ENCODE data around the gene POU3F2. TPM values are rescaled to one million over a fixed set of nuclear protein-coding genes. Genes with fewer than 3 reads are reported as not detected.
A peak's percentile ranks its signal among the peaks of the same experiment; 100 is the strongest.

Gene POU3F2
- total RNA-seq, 1 donor from 2014 or later, result 0.05 TPM

DNA sequence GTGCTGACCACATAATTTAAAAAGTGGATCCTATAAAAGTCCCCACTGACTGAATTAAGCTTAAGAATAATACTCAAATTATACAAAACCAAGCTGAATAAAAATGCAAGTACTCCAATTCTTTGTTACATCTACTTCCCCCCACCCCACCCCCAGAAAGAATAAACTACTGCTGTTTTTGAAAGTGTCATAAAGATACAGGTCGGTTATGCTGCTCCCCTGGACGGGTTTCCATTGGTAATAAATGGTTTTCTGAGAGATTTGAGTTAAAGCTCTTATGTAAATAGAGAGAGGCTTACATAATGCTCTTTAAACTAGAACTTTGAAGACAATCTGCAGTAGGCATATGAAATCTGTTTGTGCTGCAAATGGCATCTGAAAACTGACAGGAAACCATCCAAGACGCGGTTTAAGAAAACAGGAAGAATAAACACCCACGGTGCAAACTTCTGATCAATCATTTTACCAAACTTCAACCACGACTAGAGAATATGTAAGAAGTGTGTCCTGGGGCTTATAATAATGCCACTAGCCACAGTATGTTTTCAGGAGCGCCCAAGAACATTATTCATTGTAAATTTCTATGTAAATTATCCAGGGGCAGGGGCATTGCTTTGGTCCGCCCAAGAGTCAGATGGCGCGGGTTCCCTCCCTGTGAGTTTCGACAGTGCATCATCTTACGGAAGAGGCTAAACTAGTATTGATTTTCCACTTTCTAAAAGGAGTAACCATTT is 10.8 kb upstream of the POU3F2 start:
- no peak for DNase-seq (ENCODE audit: low spot score)
- Mint-ChIP-seq H3K27ac (ENCODE audit: unreplicated experiment) (no peak overlapping the region), H3K4me1 (ENCODE audit: low read depth) (peaks cover 25% of the 10 kb centered on the region), H3K27me3 (ENCODE audit: low read depth) (peaks cover 75% of the 10 kb centered on the region), H3K36me3 (ENCODE audit: low read depth) (no peaks in the 10 kb centered on the region), H3K9me3 (ENCODE audit: low read depth) (no peaks in the 10 kb centered on the region), H3K4me3 (ENCODE audit: unreplicated experiment) (peak overlapping the region; percentile 61)
- TF ChIP-seq CTCF (IDR thresholded peaks at IDR 0.05), result no peak

DNA sequence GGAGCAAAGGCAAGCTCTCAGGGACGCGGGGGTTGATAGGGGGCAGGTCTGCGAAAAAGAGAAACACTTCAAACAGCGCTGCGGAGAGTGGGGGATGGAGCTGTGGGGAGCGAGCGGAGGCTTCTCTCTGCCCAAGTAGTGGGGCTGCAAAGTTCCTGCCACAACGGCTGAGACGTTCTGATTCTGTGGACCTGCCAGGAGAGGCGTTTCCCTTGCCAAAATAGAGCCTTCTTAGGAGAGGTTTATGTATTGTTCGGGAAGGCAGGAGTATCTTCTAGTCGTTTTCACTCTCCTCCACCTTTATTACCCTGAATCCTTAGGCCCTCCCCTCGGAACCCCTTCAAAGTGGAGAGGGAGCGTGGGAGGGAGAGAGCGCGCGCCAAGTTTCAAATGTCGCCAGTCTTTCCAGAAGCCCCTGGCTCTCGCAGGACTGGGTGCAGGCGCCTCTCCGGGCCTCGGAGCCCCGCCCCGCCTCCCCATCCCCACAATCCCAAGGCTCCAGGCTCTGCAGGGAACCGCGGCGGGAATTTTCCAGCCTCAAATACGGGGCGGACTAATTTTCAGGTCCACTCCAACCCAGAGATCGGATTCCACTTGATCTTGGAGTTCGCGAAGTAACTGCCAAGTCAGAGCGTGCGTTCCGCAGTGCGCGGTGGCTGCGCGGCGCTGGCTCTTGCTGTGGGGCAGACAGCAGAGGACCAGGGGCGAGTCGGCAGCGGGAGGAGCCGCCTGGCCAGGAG is 10.0 kb upstream of the POU3F2 start:
- DNase-seq (ENCODE audit: low spot score), result no peak
- Mint-ChIP-seq H3K36me3 (ENCODE audit: low read depth) (no peaks in the 10 kb centered on the region), H3K4me1 (ENCODE audit: low read depth) (peaks cover 25% of the 10 kb centered on the region), H3K27me3 (ENCODE audit: low read depth) (peaks cover 75% of the 10 kb centered on the region), H3K9me3 (ENCODE audit: low read depth) (no peaks in the 10 kb centered on the region), H3K4me3 (ENCODE audit: unreplicated experiment) (peak overlapping the region; percentile 61), H3K27ac (ENCODE audit: unreplicated experiment) (no peak overlapping the region)
- no peak for TF ChIP-seq CTCF (IDR thresholded peaks at IDR 0.05)

- H3K27me3 Mint-ChIP-seq (ENCODE audit: low read depth), result peaks cover 73% of the 10 kb centered on the region
- H3K27ac Mint-ChIP-seq (ENCODE audit: unreplicated experiment), result no peak overlapping the region
- peaks cover 25% of the 10 kb centered on the region for H3K4me1 Mint-ChIP-seq (ENCODE audit: low read depth)
Measured at GRCh38 chr6:98824902-98825599, 9.3 kb upstream of the POU3F2 start.

DNA sequence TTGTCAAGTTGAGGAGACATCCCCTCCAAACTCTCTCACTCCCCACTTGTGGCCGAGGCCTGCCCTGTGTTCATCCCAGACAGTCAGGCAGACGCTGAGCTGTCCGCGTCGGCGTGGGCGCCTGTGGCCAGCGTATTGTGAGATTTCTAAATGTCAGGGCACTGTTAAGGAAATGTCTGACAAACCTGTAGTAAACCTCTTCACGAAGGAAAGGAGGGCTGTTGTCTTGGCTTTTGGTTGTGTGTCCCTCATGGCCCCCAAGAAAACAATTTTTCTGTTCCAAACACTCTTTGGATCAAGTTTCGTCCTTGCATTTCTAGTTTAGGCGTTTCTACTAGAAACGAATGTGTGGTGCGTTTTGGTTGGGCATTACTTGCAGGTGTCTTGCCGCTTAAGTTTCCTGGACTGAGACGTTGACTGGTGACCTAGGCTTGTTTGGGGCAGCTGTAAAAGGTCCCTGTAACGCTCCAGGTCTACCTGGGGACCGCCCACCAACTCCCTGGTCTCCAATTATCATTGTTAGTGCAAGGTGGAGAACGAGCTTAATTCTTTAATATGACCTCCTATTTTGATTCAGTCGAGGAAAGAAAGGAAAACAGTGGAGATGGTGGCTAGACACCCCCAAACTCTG is 8.7 kb upstream of the POU3F2 start:
- no peak for TF ChIP-seq CTCF (IDR thresholded peaks at IDR 0.05)
- H3K9me3 Mint-ChIP-seq (ENCODE audit: low read depth), result no peaks in the 10 kb centered on the region
- peaks cover 76% of the 10 kb centered on the region for H3K27me3 Mint-ChIP-seq (ENCODE audit: low read depth)
- H3K4me3 Mint-ChIP-seq (ENCODE audit: unreplicated experiment), result no peak overlapping the region
- no peak overlapping the region for H3K27ac Mint-ChIP-seq (ENCODE audit: unreplicated experiment)
- H3K36me3 Mint-ChIP-seq (ENCODE audit: low read depth), result no peaks in the 10 kb centered on the region
- peaks cover 25% of the 10 kb centered on the region for H3K4me1 Mint-ChIP-seq (ENCODE audit: low read depth)
- no peak for DNase-seq (ENCODE audit: low spot score)

More at GRCh38 chr6:98824902-98825599, 9.3 kb upstream of the POU3F2 start:
- TF ChIP-seq CTCF (IDR thresholded peaks at IDR 0.05), result no peak
- H3K4me3 Mint-ChIP-seq (ENCODE audit: unreplicated experiment), result peak overlapping the region; percentile 66
- DNase-seq (ENCODE audit: low spot score), result no peak
- H3K36me3 Mint-ChIP-seq (ENCODE audit: low read depth), result no peaks in the 10 kb centered on the region
- H3K9me3 Mint-ChIP-seq (ENCODE audit: low read depth), result no peaks in the 10 kb centered on the region
